GM18861 (cell line): Measurements from ENCODE around the gene DNAJC3.

Experiments
- ATAC-seq: cut with Tn5 transposase; IDR thresholded peaks from one replicate; pipeline ENCODE4 v1.9.1; 2021; ENCODE audit not compliant: unreplicated experiment

DNAJC3 gene

GRCh38 chr13:95833719-95834118 lies 156.8 kb downstream of the DNAJC3 start:
- ATAC-seq: no peak

DNA sequence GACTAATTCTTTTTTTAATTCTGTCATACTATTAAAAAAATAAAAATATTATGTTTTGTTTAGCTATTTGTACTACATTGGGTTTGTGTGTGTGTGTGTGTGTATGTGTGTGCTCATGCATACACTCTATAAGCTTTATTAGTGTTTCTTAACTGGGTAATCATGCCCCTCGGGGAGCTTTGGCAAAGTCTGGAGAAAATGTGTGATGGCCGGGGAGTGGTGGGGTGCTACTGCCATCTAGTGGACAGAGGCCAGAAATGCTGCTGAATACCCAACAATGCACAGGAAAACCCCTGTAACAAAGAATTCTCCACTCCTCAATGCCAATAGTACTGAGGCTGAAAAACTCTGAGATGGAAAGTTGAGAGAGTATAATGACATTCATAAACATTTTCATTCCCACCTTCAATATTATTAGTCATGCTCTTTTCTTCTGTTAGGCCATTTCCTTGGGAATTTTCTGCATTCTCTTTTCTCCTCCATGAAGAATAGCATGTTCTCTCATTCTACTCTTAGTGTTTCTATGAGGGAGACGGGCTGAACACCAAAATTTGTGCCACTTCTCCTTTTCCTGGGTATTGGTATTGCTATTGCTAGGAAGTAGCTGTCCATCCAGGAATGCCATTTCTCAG lies 157.3 kb downstream of the DNAJC3 start:
- peak; percentile 77 for ATAC-seq

DNA sequence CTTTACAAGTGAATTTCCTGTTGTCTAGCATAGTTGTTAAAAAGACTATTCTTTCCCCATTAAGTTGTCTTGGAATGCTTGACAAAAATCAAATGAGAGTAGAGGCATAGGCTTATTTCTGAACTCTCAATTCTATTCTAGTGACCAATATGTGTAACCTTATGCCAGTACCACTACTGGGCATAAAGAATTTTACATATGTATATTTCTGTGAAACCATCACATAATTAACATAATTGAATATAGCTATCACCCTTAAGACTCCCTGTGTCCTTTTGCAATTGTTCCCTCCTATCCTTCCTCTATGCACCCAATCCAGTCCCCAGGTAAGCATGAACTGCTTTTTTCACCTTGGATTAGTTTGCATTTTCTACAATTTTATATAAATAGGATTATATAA lies 165.0 kb downstream of the DNAJC3 start:
- ATAC-seq: no peak

DNA sequence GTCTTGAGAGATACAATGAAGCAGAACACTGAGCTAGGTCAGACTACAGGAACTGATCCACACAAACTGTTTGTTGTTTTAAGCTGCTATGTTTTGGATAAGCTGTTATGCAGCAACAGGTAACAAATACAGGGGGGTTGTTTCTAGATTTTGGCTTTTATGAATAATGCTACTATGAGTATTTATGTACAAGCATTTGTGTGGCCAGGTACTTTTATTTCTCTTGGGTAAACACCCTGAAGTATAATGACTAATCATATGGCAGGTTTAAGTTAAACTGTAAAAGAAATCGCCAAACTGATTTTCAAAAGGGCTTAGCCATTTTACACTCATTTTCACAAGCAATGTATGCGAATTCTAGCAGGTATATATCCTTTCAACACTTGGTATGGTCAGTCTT lies 166.0 kb downstream of the DNAJC3 start:
- no peak for ATAC-seq
